ENCODE data around the gene XPR1.
"Not testable (repeated sequence)": the region's sequence is repeated elsewhere in the genome, so short reads cannot be mapped to it uniquely, and the experiment has no call there.

The XPR1 gene

GRCh38 chr1:180720753-180721152, 88.9 kb downstream of the XPR1 start:
- no peak for TF ChIP-seq CTCF (IDR thresholded peaks at IDR 0.05)
- Histone ChIP-seq H3K27ac (no peak overlapping the region), H3K27me3 (no peaks in the 10 kb centered on the region), H3K4me1 (no peaks in the 10 kb centered on the region), H3K36me3 (no peaks in the 10 kb centered on the region), H3K4me3 (no peak overlapping the region), H3K9me3 (no peaks in the 10 kb centered on the region)
- DNase-seq: no peak
- intact Hi-C loops (cut with DNase I; ENCODE audit: low total_unique reads): no loop called here

- H3K4me3 ChIP-seq: no peak overlapping the region
- no peaks in the 10 kb centered on the region for H3K36me3 ChIP-seq
- peaks cover 0 to 3% (median 0%) of the 10 kb centered on the region in 3 donors for H3K9me3 ChIP-seq
- no peak for DNase-seq
- H3K27ac ChIP-seq: no peak overlapping the region
- no peaks in the 10 kb centered on the region for H3K27me3 ChIP-seq
- no peak for TF ChIP-seq CTCF (IDR thresholded peaks at IDR 0.05)
- no peaks in the 10 kb centered on the region for H3K4me1 ChIP-seq
- intact Hi-C loops (cut with DNase I; ENCODE audit: low total_unique reads): no loop called here
Measured at GRCh38 chr1:180722586-180722985, 90.8 kb downstream of the XPR1 start.

- TF ChIP-seq CTCF (IDR thresholded peaks at IDR 0.05): no peak
- no peaks in the 10 kb centered on the region for H3K36me3 ChIP-seq
- peaks cover 0 to 7% (median 0%) of the 10 kb centered on the region in 3 donors for H3K9me3 ChIP-seq
- H3K27ac ChIP-seq: no peak overlapping the region
- intact Hi-C loops (cut with DNase I; ENCODE audit: low total_unique reads): no loop called here
- H3K4me1 ChIP-seq: no peaks in the 10 kb centered on the region
- DNase-seq: no peak
- no peaks in the 10 kb centered on the region for H3K27me3 ChIP-seq
- H3K4me3 ChIP-seq: no peak overlapping the region
Measured at GRCh38 chr1:180724055-180724454, 92.2 kb downstream of the XPR1 start.

GRCh38 chr1:180726024-180726423, 94.2 kb downstream of the XPR1 start:
- DNase-seq; H3K36me3 ChIP-seq; H3K27me3 ChIP-seq; H3K4me1 ChIP-seq; H3K27ac ChIP-seq; H3K4me3 ChIP-seq; intact Hi-C loops (cut with DNase I; ENCODE audit: low total_unique reads): not testable (repeated sequence)
- peaks cover 0 to 22% (median 4%) of the 10 kb centered on the region in 3 donors for H3K9me3 ChIP-seq

- H3K9me3 ChIP-seq: peaks cover 0 to 25% (median 4%) of the 10 kb centered on the region in 3 donors
- H3K36me3 ChIP-seq; H3K4me3 ChIP-seq; DNase-seq; H3K4me1 ChIP-seq; intact Hi-C loops (cut with DNase I; ENCODE audit: low total_unique reads); H3K27ac ChIP-seq; H3K27me3 ChIP-seq: not testable (repeated sequence)
Measured at GRCh38 chr1:180727751-180728150, 95.9 kb downstream of the XPR1 start.

- Histone ChIP-seq H3K27me3 (no peaks in the 10 kb centered on the region), H3K4me1 (no peaks in the 10 kb centered on the region), H3K9me3 (peaks cover 0 to 31% (median 4%) of the 10 kb centered on the region in 3 donors), H3K4me3 (no peak overlapping the region), H3K36me3 (no peaks in the 10 kb centered on the region), H3K27ac (no peak overlapping the region)
- DNase-seq: no peak
- intact Hi-C loops (cut with DNase I; ENCODE audit: low total_unique reads): no loop called here
- TF ChIP-seq CTCF (IDR thresholded peaks at IDR 0.05): no peak
Measured at GRCh38 chr1:180728472-180729106, 96.8 kb downstream of the XPR1 start.

GRCh38 chr1:180731131-180731530, 99.3 kb downstream of the XPR1 start:
- DNase-seq: no peak
- H3K4me1 ChIP-seq: no peaks in the 10 kb centered on the region
- no peak overlapping the region for H3K4me3 ChIP-seq
- H3K27me3 ChIP-seq: no peaks in the 10 kb centered on the region
- H3K36me3 ChIP-seq: no peaks in the 10 kb centered on the region
- no peak overlapping the region for H3K27ac ChIP-seq
- no peak for TF ChIP-seq CTCF (IDR thresholded peaks at IDR 0.05)
- peaks cover 4 to 43% (median 9%) of the 10 kb centered on the region in 3 donors for H3K9me3 ChIP-seq
- intact Hi-C loops (cut with DNase I; ENCODE audit: low total_unique reads): no loop called here
